NCI-H1105 treated with DMSO at 0.1 percent for 48 hours (cell line): Measurements from ENCODE around the gene TBC1D8.
"Not testable (repeated sequence)": the region's sequence is repeated elsewhere in the genome, so short reads cannot be mapped to it uniquely, and the experiment has no call there.

Experiments used
- DNase-seq: peaks from one replicate; lab custom pipeline; 2025; lab: John Stamatoyannopoulos, UW

TBC1D8 gene

GRCh38 chr2:101151146-101151858 lies at the start of gene TBC1D8:
Gene TBC1D8, minus strand, starts transcription at chr2:101151382. Its CDS starts 129 bp downstream, at chr2:101151253.
- DNase-seq, result peak; percentile 80

- no peak for DNase-seq
These were observed 49.5 kb upstream of the TBC1D8 start for GRCh38 chr2:101200676-101201075.

GRCh38 chr2:101199251-101199791 lies 48.1 kb upstream of the TBC1D8 start:
- DNase-seq, result no peak

GRCh38 chr2:101197814-101198213 lies 46.6 kb upstream of the TBC1D8 start:
- no peak for DNase-seq

GRCh38 chr2:101197215-101197745 lies 46.1 kb upstream of the TBC1D8 start:
- no peak for DNase-seq

GRCh38 chr2:101195871-101196661 lies 44.9 kb upstream of the TBC1D8 start:
- DNase-seq, result no peak

GRCh38 chr2:101193033-101193626 lies 41.9 kb upstream of the TBC1D8 start:
- no peak for DNase-seq

- no peak for DNase-seq
These were observed 39.8 kb upstream of the TBC1D8 start for GRCh38 chr2:101190747-101191516.

GRCh38 chr2:101188683-101189405 lies 37.7 kb upstream of the TBC1D8 start:
- DNase-seq, result no peak

- no peak for DNase-seq
These were observed 35.9 kb upstream of the TBC1D8 start for GRCh38 chr2:101187131-101187530.

GRCh38 chr2:101185656-101186055 lies 34.5 kb upstream of the TBC1D8 start:
- no peak for DNase-seq

GRCh38 chr2:101185085-101185484 lies 33.9 kb upstream of the TBC1D8 start:
- DNase-seq, result peak; percentile 21

GRCh38 chr2:101179982-101180381 lies 28.8 kb upstream of the TBC1D8 start:
- DNase-seq, result no peak

GRCh38 chr2:101176803-101177202 lies 25.6 kb upstream of the TBC1D8 start:
- DNase-seq, result no peak

GRCh38 chr2:101175991-101176390 lies 24.8 kb upstream of the TBC1D8 start:
- no peak for DNase-seq

GRCh38 chr2:101173707-101174295 lies 22.6 kb upstream of the TBC1D8 start:
- DNase-seq, result no peak

GRCh38 chr2:101169822-101170221 lies 18.6 kb upstream of the TBC1D8 start:
- DNase-seq, result not testable (repeated sequence)

- DNase-seq, result no peak
These were observed 17.5 kb upstream of the TBC1D8 start for GRCh38 chr2:101168706-101169105.

GRCh38 chr2:101167532-101167931 lies 16.4 kb upstream of the TBC1D8 start:
- DNase-seq, result not testable (repeated sequence)

- no peak for DNase-seq
These were observed 12.8 kb upstream of the TBC1D8 start for GRCh38 chr2:101164021-101164420.
